IPS-NIHi7 (cell line): ENCODE results near the gene ZNF277.

Experiments
- DNase-seq: peaks from one replicate; pipeline ENCODE4 v3.0.0; 2012; ENCODE audit warnings: mixed read lengths; ENCODE audit errors: extremely low spot score

Gene ZNF277

GRCh38 chr7:112206238-112206990, at the start of gene ZNF277, which contains the start of gene DOCK4:
Gene ZNF277, plus strand, starts transcription at chr7:112206695. Its CDS starts 22 bp downstream, at chr7:112206717.
Gene DOCK4, minus strand, starts transcription at chr7:112206399. Its CDS starts 261 bp downstream, at chr7:112206138.
- DNase-seq = peak; percentile 94

- no peak for DNase-seq
Measured at GRCh38 chr7:112157072-112157471, 49.4 kb upstream of the ZNF277 start.

- no peak for DNase-seq
Measured at GRCh38 chr7:112159351-112159750, 47.1 kb upstream of the ZNF277 start.

GRCh38 chr7:112160130-112160770, 46.2 kb upstream of the ZNF277 start:
- no peak for DNase-seq

GRCh38 chr7:112160771-112161150, 45.7 kb upstream of the ZNF277 start:
- DNase-seq = no peak

GRCh38 chr7:112161253-112162141, 45.0 kb upstream of the ZNF277 start:
- no peak for DNase-seq

- DNase-seq = peak; percentile 89
Measured at GRCh38 chr7:112162142-112162766, 44.2 kb upstream of the ZNF277 start.

GRCh38 chr7:112162784-112163506, 43.5 kb upstream of the ZNF277 start:
- no peak for DNase-seq

- DNase-seq = no peak
Measured at GRCh38 chr7:112167147-112167546, 39.3 kb upstream of the ZNF277 start.

GRCh38 chr7:112168915-112169314, 37.6 kb upstream of the ZNF277 start:
- DNase-seq = no peak

GRCh38 chr7:112171673-112172072, 34.8 kb upstream of the ZNF277 start:
- no peak for DNase-seq

- DNase-seq = no peak
Measured at GRCh38 chr7:112172870-112173567, 33.5 kb upstream of the ZNF277 start.

GRCh38 chr7:112173568-112173905, 33.0 kb upstream of the ZNF277 start:
- DNase-seq = no peak

GRCh38 chr7:112174192-112174591, 32.3 kb upstream of the ZNF277 start:
- DNase-seq = no peak

GRCh38 chr7:112176241-112176640, 30.3 kb upstream of the ZNF277 start:
- DNase-seq = no peak

- no peak for DNase-seq
Measured at GRCh38 chr7:112176693-112177415, 29.6 kb upstream of the ZNF277 start.

GRCh38 chr7:112180223-112180622, 26.3 kb upstream of the ZNF277 start:
- no peak for DNase-seq

GRCh38 chr7:112182749-112183148, 23.7 kb upstream of the ZNF277 start:
- DNase-seq = no peak

- DNase-seq = no peak
Measured at GRCh38 chr7:112183266-112183665, 23.2 kb upstream of the ZNF277 start.

- DNase-seq = no peak
Measured at GRCh38 chr7:112184455-112184854, 22.0 kb upstream of the ZNF277 start.
